Right atrium auricular region (tissue), 2 donors: ENCODE data around the gene ALDH1L1. TPM values are rescaled to one million over a fixed set of nuclear protein-coding genes. Genes with fewer than 3 reads are reported as not detected.

ENCODE experiments used
- DNase-seq: peaks from one replicate; pipeline ENCODE4 v3.0.0-alpha.2; 2019; ENCODE audit warnings: low spot score
- H3K27ac ChIP-seq, 2 donors: fragments of 200-600 bp; sonication (generic); 1 replicate in 1 of 2; 2 replicates in 1 of 2; pipeline ENCODE4 v1.5.1; 2016 to 2019
- H3K27me3 ChIP-seq, 2 donors: fragments of 200-600 bp; sonication (generic); one replicate each; pipeline versions ENCODE4 v1.5.1 to v1.6.0; 2017 to 2019
- H3K36me3 ChIP-seq: fragments of 200-600 bp; sonication (generic); one replicate; pipeline ENCODE4 v1.5.1; 2016
- H3K4me1 ChIP-seq, 2 donors: fragments of 200-600 bp; sonication (generic); one replicate each; pipeline versions ENCODE4 v1.5.1 to v1.6.0; 2017 to 2019
- H3K4me3 ChIP-seq, 2 donors: fragments of 200-600 bp; sonication (generic); 1 replicate in 1 of 2; 2 replicates in 1 of 2; pipeline ENCODE4 v1.5.1; 2017 to 2019; ENCODE audit warnings: mild to moderate bottlenecking in 1 of 2, moderate library complexity in 1 of 2
- H3K9me3 ChIP-seq, 2 donors: fragments of 200-600 bp; sonication (generic); one replicate each; pipeline ENCODE4 v1.5.1; 2019
- total RNA-seq, 2 donors: library from RNA; depleted of rRNA; stranded (reverse); fragments of >200 nt; gene quantifications; one replicate each; pipeline ENCODE4 v1.1.0, GENCODE V29; 2016
- TF ChIP-seq, protein P1 (sequence below), 2 donors: fragments of 200-600 bp; sonication (generic); IDR thresholded peaks; one replicate each; pipeline ENCODE4 v1.5.1; 2019; ENCODE audit warnings: antibody characterized with exemption in 2 of 2

Gene ALDH1L1
- total RNA-seq, 2 donors from 2014 or later = 13.7 to 24.0 TPM

DNA sequence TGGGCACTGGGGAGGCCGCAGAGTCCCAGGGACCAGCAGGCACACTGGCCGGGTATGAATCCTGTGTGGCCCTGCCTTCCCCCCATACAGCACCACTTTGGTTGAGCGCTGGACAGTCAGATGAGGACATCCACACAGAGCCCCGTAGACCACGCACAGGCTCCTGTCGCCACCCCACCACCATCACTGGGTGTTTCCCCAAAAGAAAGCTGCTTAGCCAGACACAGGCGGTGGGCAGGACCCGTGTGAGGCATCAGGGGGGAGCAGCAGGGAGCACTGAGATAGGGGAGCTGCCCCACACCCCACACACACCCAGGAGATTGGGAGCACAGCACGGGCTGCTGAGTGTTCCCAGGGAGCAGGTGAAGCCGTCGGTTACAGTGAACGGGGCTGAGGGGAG is 54.1 kb downstream of the ALDH1L1 start:
- Histone ChIP-seq H3K9me3 (no peaks in the 10 kb centered on the region), H3K36me3 (no peaks in the 10 kb centered on the region), H3K4me1 (no peaks in the 10 kb centered on the region), H3K4me3 (no peak overlapping the region), H3K27me3 (no peaks in the 10 kb centered on the region), H3K27ac (no peak overlapping the region)
- no peak for DNase-seq
- TF ChIP-seq, protein P1, sequence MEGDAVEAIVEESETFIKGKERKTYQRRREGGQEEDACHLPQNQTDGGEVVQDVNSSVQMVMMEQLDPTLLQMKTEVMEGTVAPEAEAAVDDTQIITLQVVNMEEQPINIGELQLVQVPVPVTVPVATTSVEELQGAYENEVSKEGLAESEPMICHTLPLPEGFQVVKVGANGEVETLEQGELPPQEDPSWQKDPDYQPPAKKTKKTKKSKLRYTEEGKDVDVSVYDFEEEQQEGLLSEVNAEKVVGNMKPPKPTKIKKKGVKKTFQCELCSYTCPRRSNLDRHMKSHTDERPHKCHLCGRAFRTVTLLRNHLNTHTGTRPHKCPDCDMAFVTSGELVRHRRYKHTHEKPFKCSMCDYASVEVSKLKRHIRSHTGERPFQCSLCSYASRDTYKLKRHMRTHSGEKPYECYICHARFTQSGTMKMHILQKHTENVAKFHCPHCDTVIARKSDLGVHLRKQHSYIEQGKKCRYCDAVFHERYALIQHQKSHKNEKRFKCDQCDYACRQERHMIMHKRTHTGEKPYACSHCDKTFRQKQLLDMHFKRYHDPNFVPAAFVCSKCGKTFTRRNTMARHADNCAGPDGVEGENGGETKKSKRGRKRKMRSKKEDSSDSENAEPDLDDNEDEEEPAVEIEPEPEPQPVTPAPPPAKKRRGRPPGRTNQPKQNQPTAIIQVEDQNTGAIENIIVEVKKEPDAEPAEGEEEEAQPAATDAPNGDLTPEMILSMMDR (IDR thresholded peaks at IDR 0.05) = no peak

DNA sequence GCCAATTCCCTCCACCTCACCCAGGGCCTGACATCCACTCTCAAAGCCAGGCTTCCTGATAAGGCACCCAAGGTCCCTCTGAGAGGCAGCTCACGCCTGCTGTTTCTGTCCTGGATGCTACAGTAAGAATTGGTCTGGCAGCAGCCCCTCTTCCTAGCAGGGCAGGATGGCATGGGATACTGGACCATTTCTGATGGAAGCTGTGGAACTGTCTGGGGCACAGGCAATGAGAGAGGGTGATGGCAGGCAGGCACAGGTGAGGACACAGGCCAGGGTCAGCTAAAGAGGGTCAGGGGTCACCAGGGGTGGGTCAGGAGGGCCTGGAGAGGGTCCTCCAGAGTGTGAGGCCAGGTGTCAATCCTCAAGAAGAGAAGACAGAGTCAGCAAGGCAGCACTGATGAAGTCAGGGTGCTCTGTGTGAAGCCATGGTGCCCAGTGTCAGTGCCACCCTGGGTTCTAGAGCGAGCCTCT is 54.6 kb downstream of the ALDH1L1 start:
- Histone ChIP-seq H3K27ac (no peak overlapping the region), H3K27me3 (no peaks in the 10 kb centered on the region), H3K4me3 (no peak overlapping the region), H3K36me3 (no peaks in the 10 kb centered on the region), H3K4me1 (no peaks in the 10 kb centered on the region), H3K9me3 (no peaks in the 10 kb centered on the region)
- TF ChIP-seq, protein P1 (IDR thresholded peaks at IDR 0.05) = no peak
- no peak for DNase-seq

DNA sequence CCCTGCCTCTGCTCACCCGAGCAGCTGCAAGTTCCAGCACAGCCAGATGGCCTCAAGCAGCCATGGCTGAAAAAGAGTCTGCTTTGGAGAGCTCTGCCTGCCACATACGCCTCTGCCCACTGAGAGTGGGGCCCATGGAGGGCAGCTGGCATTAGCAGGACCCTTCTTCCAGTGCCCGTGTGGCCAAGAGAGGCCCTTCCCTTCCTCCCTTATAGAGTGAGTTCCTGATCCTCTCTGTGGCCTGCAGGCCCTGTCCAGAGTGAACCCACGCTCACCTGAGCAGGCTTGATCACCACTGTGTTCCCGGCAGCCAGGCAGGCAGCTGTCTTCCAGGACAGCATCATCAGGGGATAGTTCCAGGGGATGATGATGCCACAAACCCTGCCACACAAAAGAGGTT is 55.0 kb downstream of the ALDH1L1 start:
- H3K4me3 ChIP-seq = no peak overlapping the region
- no peaks in the 10 kb centered on the region for H3K9me3 ChIP-seq
- H3K27me3 ChIP-seq = no peaks in the 10 kb centered on the region
- TF ChIP-seq, protein P1 (IDR thresholded peaks at IDR 0.05) = no peak
- H3K36me3 ChIP-seq = no peaks in the 10 kb centered on the region
- DNase-seq = no peak
- H3K27ac ChIP-seq = no peak overlapping the region
- no peaks in the 10 kb centered on the region for H3K4me1 ChIP-seq

DNA sequence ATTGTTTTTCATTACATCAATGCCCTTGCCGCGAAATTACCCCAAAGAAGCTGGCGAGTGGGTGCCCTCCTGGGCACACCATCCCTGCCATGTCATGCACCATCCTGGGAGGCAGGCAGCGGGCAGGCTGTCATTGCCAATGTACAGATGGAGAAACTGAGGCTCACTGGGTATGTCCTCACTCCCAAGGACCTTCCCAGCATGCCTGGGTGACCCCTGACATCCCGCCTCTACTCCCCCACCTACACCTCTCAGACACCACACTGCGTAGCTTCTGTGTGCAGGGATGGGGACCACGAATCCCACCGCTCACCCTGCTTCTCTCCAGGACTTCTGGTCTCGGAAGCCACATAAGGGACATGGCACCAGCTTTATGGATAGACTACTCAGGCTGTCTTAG is 55.5 kb downstream of the ALDH1L1 start:
- H3K27ac ChIP-seq = no peak overlapping the region
- H3K9me3 ChIP-seq = no peaks in the 10 kb centered on the region
- H3K36me3 ChIP-seq = no peaks in the 10 kb centered on the region
- H3K27me3 ChIP-seq = no peaks in the 10 kb centered on the region
- H3K4me3 ChIP-seq = no peak overlapping the region
- no peaks in the 10 kb centered on the region for H3K4me1 ChIP-seq
- DNase-seq = no peak
- TF ChIP-seq, protein P1 (IDR thresholded peaks at IDR 0.05) = no peak

DNA sequence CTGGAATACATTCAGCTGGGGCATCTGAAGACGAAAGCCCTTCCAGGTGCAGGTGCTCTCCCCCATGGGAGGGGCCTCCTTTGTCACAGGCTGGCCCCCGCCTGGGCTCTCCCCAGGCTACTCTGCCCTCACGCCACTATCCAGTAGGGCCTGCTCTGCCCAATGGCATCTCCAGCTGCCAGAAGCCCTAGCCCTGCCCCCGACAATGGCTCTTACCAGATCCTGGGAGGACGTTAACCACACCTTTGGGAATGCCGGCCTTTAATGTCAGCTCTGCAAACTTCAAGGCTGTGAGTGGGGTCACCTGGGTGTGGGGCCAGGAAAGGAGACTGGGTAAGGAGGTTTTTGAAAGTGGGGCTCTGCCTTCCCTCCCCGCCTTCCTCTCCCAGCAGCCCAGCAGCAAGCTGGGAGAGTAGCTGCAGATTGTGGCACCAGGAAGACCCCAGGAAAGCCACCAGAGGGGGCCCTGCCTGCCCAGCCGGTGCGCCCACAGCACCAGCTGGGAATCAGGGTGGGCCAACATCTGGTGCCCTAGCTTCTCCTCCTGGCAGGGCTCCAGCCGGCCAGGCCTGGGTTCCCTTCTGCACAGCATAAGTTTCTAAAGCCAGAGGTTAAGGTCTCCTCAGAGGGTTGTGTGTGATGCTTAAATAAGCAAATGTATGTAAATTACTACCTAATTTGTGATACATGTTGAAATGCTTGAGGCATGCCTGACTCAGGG is 56.1 kb downstream of the ALDH1L1 start:
- no peak for DNase-seq

More for the DNA sequence above, 56.1 kb downstream of the ALDH1L1 start:
- TF ChIP-seq, protein P1 (IDR thresholded peaks at IDR 0.05) = no peak
- Histone ChIP-seq H3K4me1 (no peaks in the 10 kb centered on the region), H3K27me3 (no peaks in the 10 kb centered on the region), H3K9me3 (no peaks in the 10 kb centered on the region), H3K36me3 (no peaks in the 10 kb centered on the region), H3K4me3 (no peak overlapping the region), H3K27ac (no peak overlapping the region)
